ENCODE measurements around the gene ERGIC3. TPM values are rescaled to one million over a fixed set of nuclear protein-coding genes. Genes with fewer than 3 reads are reported as not detected.

Gene ERGIC3
- total and polyA plus RNA-seq, 7 donors = 61.7 to 83.5 (median 67.9) TPM

DNA sequence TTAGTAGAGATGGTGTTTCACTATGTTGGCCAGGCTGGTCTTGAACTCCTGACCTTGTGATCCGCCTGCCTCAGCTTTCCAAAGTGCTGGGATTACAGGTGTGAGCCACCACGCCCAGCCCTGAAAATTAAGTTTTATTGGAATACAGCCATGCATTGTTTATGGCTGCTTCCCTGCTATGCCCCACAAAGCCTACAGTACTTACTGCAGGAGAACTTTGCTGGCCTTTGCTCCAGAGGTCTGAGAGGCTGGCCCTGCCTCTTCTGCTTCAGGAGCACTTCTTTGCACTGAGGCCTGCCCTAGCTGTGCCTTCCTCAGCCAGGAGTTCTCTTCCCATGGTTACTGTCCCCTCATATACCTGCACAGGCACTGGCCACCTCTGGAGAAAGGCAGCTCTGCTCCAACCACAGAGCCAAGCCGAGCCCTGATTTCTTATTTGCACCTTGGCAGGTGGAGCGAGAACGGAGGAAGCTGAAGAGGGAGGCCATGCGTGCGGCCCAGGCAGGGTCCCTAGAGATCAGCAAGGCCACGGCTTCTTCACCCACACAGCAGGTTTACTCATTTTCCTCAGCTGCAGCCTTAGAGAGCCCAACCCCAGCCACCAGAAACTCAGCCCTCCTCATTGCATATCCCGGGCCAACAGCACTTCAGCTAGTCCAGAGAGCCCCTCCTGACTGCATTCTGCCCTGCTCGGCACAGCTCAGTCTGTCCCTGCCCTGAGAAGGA is 33.2 kb upstream of the ERGIC3 start:
- Histone ChIP-seq H3K4me3 (no peak overlapping the region), H3K4me1 (no peaks in the 10 kb centered on the region), H3K9me3 (no peaks in the 10 kb centered on the region), H3K27ac (no peak overlapping the region), H3K27me3 (ENCODE audit: insufficient read depth in 3 of 3, low read length in 2 of 3) (no peaks in the 10 kb centered on the region), H3K36me3 (ENCODE audit: insufficient read depth in 1 of 2, low read depth in 1 of 2) (peaks cover 8 to 94% of the 10 kb centered on the region in 2 donors)
- DNase-seq (peak in 1 of 2 donors; percentile 31), ATAC-seq (no peak)
- intact Hi-C loops (cut with DNase I) = no loop called here
- WGBS, 3 donors = 89 to 96% (median 93%) methylated on average over 10 of the region's 10 CpGs
- TF ChIP-seq, protein P1, sequence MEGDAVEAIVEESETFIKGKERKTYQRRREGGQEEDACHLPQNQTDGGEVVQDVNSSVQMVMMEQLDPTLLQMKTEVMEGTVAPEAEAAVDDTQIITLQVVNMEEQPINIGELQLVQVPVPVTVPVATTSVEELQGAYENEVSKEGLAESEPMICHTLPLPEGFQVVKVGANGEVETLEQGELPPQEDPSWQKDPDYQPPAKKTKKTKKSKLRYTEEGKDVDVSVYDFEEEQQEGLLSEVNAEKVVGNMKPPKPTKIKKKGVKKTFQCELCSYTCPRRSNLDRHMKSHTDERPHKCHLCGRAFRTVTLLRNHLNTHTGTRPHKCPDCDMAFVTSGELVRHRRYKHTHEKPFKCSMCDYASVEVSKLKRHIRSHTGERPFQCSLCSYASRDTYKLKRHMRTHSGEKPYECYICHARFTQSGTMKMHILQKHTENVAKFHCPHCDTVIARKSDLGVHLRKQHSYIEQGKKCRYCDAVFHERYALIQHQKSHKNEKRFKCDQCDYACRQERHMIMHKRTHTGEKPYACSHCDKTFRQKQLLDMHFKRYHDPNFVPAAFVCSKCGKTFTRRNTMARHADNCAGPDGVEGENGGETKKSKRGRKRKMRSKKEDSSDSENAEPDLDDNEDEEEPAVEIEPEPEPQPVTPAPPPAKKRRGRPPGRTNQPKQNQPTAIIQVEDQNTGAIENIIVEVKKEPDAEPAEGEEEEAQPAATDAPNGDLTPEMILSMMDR (IDR thresholded peaks at IDR 0.05) = no peak

GRCh38 chr20:35510951-35511735 is 30.7 kb upstream of the ERGIC3 start:
- no peak for ATAC-seq
- Histone ChIP-seq H3K4me3 (no peak overlapping the region), H3K9me3 (no peaks in the 10 kb centered on the region), H3K36me3 (ENCODE audit: insufficient read depth in 1 of 2, low read depth in 1 of 2) (peaks cover 8 to 89% of the 10 kb centered on the region in 2 donors), H3K4me1 (no peaks in the 10 kb centered on the region), H3K27ac (no peak overlapping the region), H3K27me3 (ENCODE audit: insufficient read depth in 3 of 3, low read length in 2 of 3) (no peaks in the 10 kb centered on the region)
- intact Hi-C loops (cut with DNase I) = no loop called here
- TF ChIP-seq, protein P1 (IDR thresholded peaks at IDR 0.05) = no peak
- 80 to 90% (median 87%) methylated on average over 11 to 12 of the region's 12 CpGs for WGBS, 3 donors
- DNase-seq = peak in 1 of 2 donors; percentile 36

GRCh38 chr20:35511814-35512420 is 30.0 kb upstream of the ERGIC3 start:
- ATAC-seq = peak in 2 of 4 donors; percentile 43 to 47
- TF ChIP-seq, protein P1 (IDR thresholded peaks at IDR 0.05) = peak; percentile 41
- Histone ChIP-seq H3K9me3 (no peaks in the 10 kb centered on the region), H3K36me3 (ENCODE audit: insufficient read depth in 1 of 2, low read depth in 1 of 2) (peaks cover 8 to 82% of the 10 kb centered on the region in 2 donors), H3K4me3 (no peak overlapping the region), H3K27me3 (ENCODE audit: insufficient read depth in 3 of 3, low read length in 2 of 3) (no peaks in the 10 kb centered on the region), H3K4me1 (no peaks in the 10 kb centered on the region), H3K27ac (no peak overlapping the region)
- 90 to 97% (median 94%) methylated on average over 2 of the region's 2 CpGs for WGBS, 3 donors
- DNase-seq = peak in 1 of 2 donors; percentile 14
- intact Hi-C loops (cut with DNase I) = no loop called here

GRCh38 chr20:35514371-35514932 is 27.4 kb upstream of the ERGIC3 start:
- no peak for ATAC-seq
- no peak for DNase-seq
- TF ChIP-seq, protein P1 (IDR thresholded peaks at IDR 0.05) = no peak
- WGBS, 3 donors = 81 to 91% (median 83%) methylated on average over 11 of the region's 11 CpGs
- Histone ChIP-seq H3K27me3 (ENCODE audit: insufficient read depth in 3 of 3, low read length in 2 of 3) (no peaks in the 10 kb centered on the region), H3K4me3 (no peak overlapping the region), H3K27ac (no peak overlapping the region), H3K9me3 (no peaks in the 10 kb centered on the region), H3K4me1 (no peaks in the 10 kb centered on the region), H3K36me3 (ENCODE audit: insufficient read depth in 1 of 2, low read depth in 1 of 2) (peaks cover 5 to 57% of the 10 kb centered on the region in 2 donors)
- intact Hi-C loops (cut with DNase I) = no loop called here
